ENCODE data around the gene ADCY9. TPM values are rescaled to one million over a fixed set of nuclear protein-coding genes. Genes with fewer than 3 reads are reported as not detected.

The ADCY9 gene
- polyA plus RNA-seq, 1 donor from 2014 or later = 6.3 TPM

DNA sequence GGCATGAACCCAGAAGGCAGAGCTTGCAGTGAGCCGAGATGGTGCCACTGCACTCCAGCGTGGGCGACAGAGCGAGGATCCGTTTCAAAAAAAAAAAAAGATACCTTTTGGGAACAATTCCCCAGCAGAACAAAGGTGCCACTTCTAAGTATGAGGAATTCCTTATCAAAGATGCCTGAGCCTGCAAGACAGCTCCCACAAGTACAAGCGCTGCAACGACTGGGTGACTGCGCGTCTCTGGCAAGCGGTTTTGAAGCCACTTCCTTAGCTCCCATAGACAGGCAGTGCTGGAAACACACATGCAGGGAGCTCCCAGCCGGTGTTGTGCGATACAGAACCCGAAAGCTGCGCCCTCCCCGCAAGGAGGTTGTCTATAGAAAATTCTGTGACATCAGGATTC lies 60.5 kb downstream of the ADCY9 start:
- peaks cover 4% of the 10 kb centered on the region for H3K9me3 ChIP-seq (ENCODE audit: low read length)
- no peak overlapping the region for H3K4me3 ChIP-seq (ENCODE audit: low read length)
- TF ChIP-seq CTCF (IDR thresholded peaks at IDR 0.05; ENCODE audit: poor library complexity, severe bottlenecking) (no peak), TAF1 (IDR thresholded peaks at IDR 0.05; ENCODE audit: low read depth) (no peak), SMC3 (conservative IDR thresholded peaks at IDR 0.05; ENCODE audit: poor library complexity) (no peak), MXI1 (conservative IDR thresholded peaks at IDR 0.05; ENCODE audit: poor library complexity, severe bottlenecking) (no peak), EZH2 (IDR thresholded peaks at IDR 0.05; ENCODE audit: borderline replicate concordance, insufficient read depth, low read length, poor library complexity, severe bottlenecking) (no peak), POLR2AphosphoS5 (IDR thresholded peaks at IDR 0.05) (no peak), EP300 (conservative IDR thresholded peaks at IDR 0.05; ENCODE audit: poor library complexity, severe bottlenecking) (no peak), RAD21 (conservative IDR thresholded peaks at IDR 0.05) (no peak), REST (IDR thresholded peaks at IDR 0.05; ENCODE audit: borderline replicate concordance) (no peak)
- H3F3A ChIP-seq (ENCODE audit: insufficient read depth, low read length, poor library complexity, severe bottlenecking) = no peaks in the 10 kb centered on the region
- H2AFZ ChIP-seq (ENCODE audit: low read depth, low read length) = no peak overlapping the region
- H3K4me2 ChIP-seq (ENCODE audit: low read length) = no peak overlapping the region
- H4K20me1 ChIP-seq (ENCODE audit: insufficient read depth) = no peaks in the 10 kb centered on the region
- H3K27me3 ChIP-seq (ENCODE audit: insufficient read depth, low read depth, low read length) = no peaks in the 10 kb centered on the region
- H3K27ac ChIP-seq (ENCODE audit: low read length) = no peak overlapping the region
- no peak overlapping the region for H3K9ac ChIP-seq (ENCODE audit: low read length)
- no peaks in the 10 kb centered on the region for H3K79me2 ChIP-seq (replicated peaks; ENCODE audit: insufficient read depth, low read length)
- no peaks in the 10 kb centered on the region for H3K36me3 ChIP-seq (ENCODE audit: insufficient read depth, low read length)
- H3K9me2 ChIP-seq (ENCODE audit: insufficient read depth, low read length) = no peaks in the 10 kb centered on the region

GRCh38 chr16:4053301-4053845 lies 62.9 kb downstream of the ADCY9 start:
- Histone ChIP-seq H4K20me1 (ENCODE audit: insufficient read depth) (no peaks in the 10 kb centered on the region), H3K79me2 (replicated peaks; ENCODE audit: insufficient read depth, low read length) (no peaks in the 10 kb centered on the region), H2AFZ (ENCODE audit: low read depth, low read length) (no peak overlapping the region), H3K27ac (ENCODE audit: low read length) (no peak overlapping the region), H3K9me2 (ENCODE audit: insufficient read depth, low read length) (no peaks in the 10 kb centered on the region), H3K4me3 (ENCODE audit: low read length) (no peak overlapping the region), H3F3A (ENCODE audit: insufficient read depth, low read length, poor library complexity, severe bottlenecking) (no peaks in the 10 kb centered on the region), H3K36me3 (ENCODE audit: insufficient read depth, low read length) (no peaks in the 10 kb centered on the region), H3K9ac (ENCODE audit: low read length) (no peak overlapping the region), H3K4me2 (ENCODE audit: low read length) (no peak overlapping the region), H3K9me3 (ENCODE audit: low read length) (no peaks in the 10 kb centered on the region), H3K27me3 (ENCODE audit: insufficient read depth, low read depth, low read length) (no peaks in the 10 kb centered on the region)
- TF ChIP-seq RAD21 (conservative IDR thresholded peaks at IDR 0.05) = no peak
- no peak for TF ChIP-seq EP300 (conservative IDR thresholded peaks at IDR 0.05; ENCODE audit: poor library complexity, severe bottlenecking)
- TF ChIP-seq POLR2AphosphoS5 (IDR thresholded peaks at IDR 0.05) = no peak
- TF ChIP-seq REST (IDR thresholded peaks at IDR 0.05; ENCODE audit: borderline replicate concordance) = no peak
- no peak for TF ChIP-seq EZH2 (IDR thresholded peaks at IDR 0.05; ENCODE audit: borderline replicate concordance, insufficient read depth, low read length, poor library complexity, severe bottlenecking)
- no peak for TF ChIP-seq MXI1 (conservative IDR thresholded peaks at IDR 0.05; ENCODE audit: poor library complexity, severe bottlenecking)
- TF ChIP-seq TAF1 (IDR thresholded peaks at IDR 0.05; ENCODE audit: low read depth) = no peak
- TF ChIP-seq CTCF (IDR thresholded peaks at IDR 0.05; ENCODE audit: poor library complexity, severe bottlenecking) = no peak
- no peak for TF ChIP-seq SMC3 (conservative IDR thresholded peaks at IDR 0.05; ENCODE audit: poor library complexity)

All from neural cell (in vitro differentiated cells).